ENCODE results near the gene ARG1. TPM values are rescaled to one million over a fixed set of nuclear protein-coding genes. Genes with fewer than 3 reads are reported as not detected.
"Not testable (repeated sequence)": the region's sequence is repeated elsewhere in the genome, so short reads cannot be mapped to it uniquely, and the experiment has no call there.

ARG1 gene
- polyA plus RNA-seq (ENCODE audit: insufficient read length in 3 of 3): under 1 TPM; 0.43 to 0.65 (median 0.44) TPM

GRCh38 chr6:131572686-131573415 lies at the start of gene ARG1:
ARG1 (plus strand) TSS chr6:131573226; CDS start chr6:131573283, 57 bp downstream.
- no peak for DNase-seq (ENCODE audit: low read depth in 3 of 3, low spot score in 2 of 3)

GRCh38 chr6:131523988-131524673 lies 48.9 kb upstream of the ARG1 start:
- DNase-seq (ENCODE audit: low read depth in 3 of 3, low spot score in 2 of 3): no peak

GRCh38 chr6:131524695-131525336 lies 48.2 kb upstream of the ARG1 start:
- DNase-seq (ENCODE audit: low read depth in 3 of 3, low spot score in 2 of 3): no peak

- not testable (repeated sequence) for DNase-seq (ENCODE audit: low read depth in 3 of 3, low spot score in 2 of 3)
These were observed 42.1 kb upstream of the ARG1 start for GRCh38 chr6:131530936-131531335.

- not testable (repeated sequence) for DNase-seq (ENCODE audit: low read depth in 3 of 3, low spot score in 2 of 3)
These were observed 41.3 kb upstream of the ARG1 start for GRCh38 chr6:131531681-131532080.

GRCh38 chr6:131532580-131533039 lies 40.4 kb upstream of the ARG1 start:
- no peak for DNase-seq (ENCODE audit: low read depth in 3 of 3, low spot score in 2 of 3)

GRCh38 chr6:131538615-131539014 lies 34.4 kb upstream of the ARG1 start:
- not testable (repeated sequence) for DNase-seq (ENCODE audit: low read depth in 3 of 3, low spot score in 2 of 3)

- no peak for DNase-seq (ENCODE audit: low read depth in 3 of 3, low spot score in 2 of 3)
These were observed 27.7 kb upstream of the ARG1 start for GRCh38 chr6:131545317-131545716.

- no peak for DNase-seq (ENCODE audit: low read depth in 3 of 3, low spot score in 2 of 3)
These were observed 25.5 kb upstream of the ARG1 start for GRCh38 chr6:131547488-131547887.

GRCh38 chr6:131548441-131548840 lies 24.6 kb upstream of the ARG1 start:
- DNase-seq (ENCODE audit: low read depth in 3 of 3, low spot score in 2 of 3): no peak

GRCh38 chr6:131549811-131550210 lies 23.2 kb upstream of the ARG1 start:
- no peak for DNase-seq (ENCODE audit: low read depth in 3 of 3, low spot score in 2 of 3)

GRCh38 chr6:131551902-131552301 lies 21.1 kb upstream of the ARG1 start:
- DNase-seq (ENCODE audit: low read depth in 3 of 3, low spot score in 2 of 3): no peak

- no peak for DNase-seq (ENCODE audit: low read depth in 3 of 3, low spot score in 2 of 3)
These were observed 20.5 kb upstream of the ARG1 start for GRCh38 chr6:131552572-131552971.

- DNase-seq (ENCODE audit: low read depth in 3 of 3, low spot score in 2 of 3): no peak
These were observed 17.0 kb upstream of the ARG1 start for GRCh38 chr6:131555992-131556391.

GRCh38 chr6:131558922-131559321 lies 14.1 kb upstream of the ARG1 start:
- DNase-seq (ENCODE audit: low read depth in 3 of 3, low spot score in 2 of 3): no peak

- no peak for DNase-seq (ENCODE audit: low read depth in 3 of 3, low spot score in 2 of 3)
These were observed 10.9 kb upstream of the ARG1 start for GRCh38 chr6:131561925-131562707.

- DNase-seq (ENCODE audit: low read depth in 3 of 3, low spot score in 2 of 3): no peak
These were observed 8.0 kb upstream of the ARG1 start for GRCh38 chr6:131565056-131565455.

GRCh38 chr6:131568726-131569125 lies 4.3 kb upstream of the ARG1 start:
- no peak for DNase-seq (ENCODE audit: low read depth in 3 of 3, low spot score in 2 of 3)

GRCh38 chr6:131574133-131574532 lies 1.1 kb downstream of the ARG1 start:
- peak in 1 of 3 donors; percentile 2 for DNase-seq (ENCODE audit: low read depth in 3 of 3, low spot score in 2 of 3)

GRCh38 chr6:131574686-131575085 lies 1.7 kb downstream of the ARG1 start:
- no peak for DNase-seq (ENCODE audit: low read depth in 3 of 3, low spot score in 2 of 3)

Measured in right renal cortex interstitium (tissue), 3 donors.